ENCODE measurements around the gene GPR142.

DNA sequence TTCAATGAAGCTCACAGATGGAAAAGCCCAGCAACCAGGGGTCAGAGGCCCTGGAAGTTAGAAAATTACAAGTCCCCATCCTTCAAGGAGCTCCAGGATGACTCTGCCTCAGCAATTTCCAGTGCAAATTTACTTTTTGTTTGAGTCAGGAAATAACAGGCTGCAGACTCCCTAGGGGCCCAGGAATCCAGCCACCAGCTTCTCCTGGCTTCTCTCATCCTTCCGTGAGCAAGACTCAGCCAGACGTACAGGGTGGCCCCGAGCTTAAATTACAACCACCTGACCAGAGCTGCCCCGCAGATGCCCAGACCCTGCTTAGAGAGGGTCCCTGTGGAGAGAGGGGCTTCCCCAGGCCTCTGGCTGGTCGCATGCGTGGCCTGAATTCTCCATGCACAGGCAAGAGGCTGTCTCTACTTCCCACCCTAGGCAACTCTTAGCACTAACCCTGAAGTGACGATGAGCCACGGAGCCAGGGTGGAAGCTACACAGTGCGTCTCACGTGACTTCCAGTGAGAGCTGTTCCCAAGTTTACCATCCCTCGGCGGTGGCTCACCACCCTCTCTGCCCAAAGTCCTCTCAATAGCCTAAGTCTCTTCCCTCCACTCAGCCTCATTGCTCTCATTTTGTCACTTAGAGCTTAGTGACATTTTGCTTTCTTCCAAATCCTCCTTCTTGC, 27.1 kb downstream of the GPR142 start:
- TF ChIP-seq POLR2A (IDR thresholded peaks at IDR 0.05): no peak
- TF ChIP-seq, protein P1, sequence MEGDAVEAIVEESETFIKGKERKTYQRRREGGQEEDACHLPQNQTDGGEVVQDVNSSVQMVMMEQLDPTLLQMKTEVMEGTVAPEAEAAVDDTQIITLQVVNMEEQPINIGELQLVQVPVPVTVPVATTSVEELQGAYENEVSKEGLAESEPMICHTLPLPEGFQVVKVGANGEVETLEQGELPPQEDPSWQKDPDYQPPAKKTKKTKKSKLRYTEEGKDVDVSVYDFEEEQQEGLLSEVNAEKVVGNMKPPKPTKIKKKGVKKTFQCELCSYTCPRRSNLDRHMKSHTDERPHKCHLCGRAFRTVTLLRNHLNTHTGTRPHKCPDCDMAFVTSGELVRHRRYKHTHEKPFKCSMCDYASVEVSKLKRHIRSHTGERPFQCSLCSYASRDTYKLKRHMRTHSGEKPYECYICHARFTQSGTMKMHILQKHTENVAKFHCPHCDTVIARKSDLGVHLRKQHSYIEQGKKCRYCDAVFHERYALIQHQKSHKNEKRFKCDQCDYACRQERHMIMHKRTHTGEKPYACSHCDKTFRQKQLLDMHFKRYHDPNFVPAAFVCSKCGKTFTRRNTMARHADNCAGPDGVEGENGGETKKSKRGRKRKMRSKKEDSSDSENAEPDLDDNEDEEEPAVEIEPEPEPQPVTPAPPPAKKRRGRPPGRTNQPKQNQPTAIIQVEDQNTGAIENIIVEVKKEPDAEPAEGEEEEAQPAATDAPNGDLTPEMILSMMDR (IDR thresholded peaks at IDR 0.05): no peak

Measured in stomach (tissue), 4 donors.